CD4-positive, alpha-beta T cell (primary cell): ENCODE results near the gene LNX1. TPM values are rescaled to one million over a fixed set of nuclear protein-coding genes. Genes with fewer than 3 reads are reported as not detected.

Experiments
- ATAC-seq: fragments of 200-7000 bp; cut with Tn5 transposase; one replicate; pipeline ENCODE4 v1.10.0; 2022; ENCODE audit warnings: mild to moderate bottlenecking; ENCODE audit not compliant: poor library complexity
- CTCF ChIA-PET: fragments of 350-600 bp; sonication (Branson Sonifier 250); formaldehyde crosslinking; loops from one replicate; lab custom pipeline; 2021; ENCODE audit warnings: antibody characterized with exemption, inconsistent platforms; lab: Charles Lee
- POLR2A ChIA-PET: fragments of 350-600 bp; sonication (Branson Sonifier 250); formaldehyde crosslinking; loops from one replicate; lab custom pipeline; 2021; ENCODE audit warnings: antibody characterized with exemption, inconsistent platforms; lab: Charles Lee
- DNase-seq, 14 experiments: peaks; one replicate each; pipeline ENCODE4 v3.0.0-alpha.2; 2013 to 2020; ENCODE audit warnings: mixed read lengths in 2 of 14
- H3K27ac ChIP-seq, 2 donors: one replicate each; pipeline versions ENCODE4 v1.5.1 to v1.7.0; 2013; ENCODE audit warnings: low read length in 2 of 2, low read depth in 1 of 2, mild to moderate bottlenecking in 1 of 2
- H3K27me3 ChIP-seq, 2 experiments: 1 replicate in 1 of 2; 2 replicates in 1 of 2; pipeline versions ENCODE4 v1.6.1 to v1.7.0; 2013; ENCODE audit warnings: low read length in 2 of 2, control low read depth in 1 of 2, mild to moderate bottlenecking in 1 of 2, moderate library complexity in 1 of 2; ENCODE audit not compliant: insufficient read depth in 2 of 2, control insufficient read depth in 1 of 2
- H3K36me3 ChIP-seq: one replicate; pipeline ENCODE4 v1.6.1; 2013; ENCODE audit warnings: low read length, control low read depth; ENCODE audit not compliant: insufficient read depth
- H3K4me1 ChIP-seq: one replicate; pipeline ENCODE4 v1.6.1; 2013; ENCODE audit warnings: low read length, control low read depth; ENCODE audit not compliant: insufficient read depth
- H3K4me3 ChIP-seq: one replicate; pipeline ENCODE4 v1.5.1; 2013; ENCODE audit warnings: mild to moderate bottlenecking, low read length, moderate library complexity
- H3K9me3 ChIP-seq, 2 experiments: 1 replicate in 1 of 2; 2 replicates in 1 of 2; pipeline versions ENCODE4 v1.6.1 to v1.7.0; 2013; ENCODE audit warnings: low read length in 2 of 2, mild to moderate bottlenecking in 2 of 2, control low read depth in 1 of 2, moderate library complexity in 1 of 2; ENCODE audit not compliant: control insufficient read depth in 1 of 2, insufficient read depth in 1 of 2
- H3K27ac Mint-ChIP-seq: one replicate; pipeline ENCODE4 v1.8.0; 2020; ENCODE audit warnings: mixed read lengths
- H3K27me3 Mint-ChIP-seq: one replicate; pipeline ENCODE4 v1.8.0; 2021; ENCODE audit warnings: mixed read lengths
- H3K36me3 Mint-ChIP-seq: one replicate; pipeline ENCODE4 v1.8.0; 2021; ENCODE audit warnings: low read depth, mixed read lengths
- H3K4me1 Mint-ChIP-seq: one replicate; pipeline ENCODE4 v1.8.0; 2021; ENCODE audit warnings: low read depth, mixed read lengths
- H3K4me3 Mint-ChIP-seq: one replicate; pipeline ENCODE4 v1.8.0; 2020; ENCODE audit warnings: mild to moderate bottlenecking, mixed read lengths
- H3K9me3 Mint-ChIP-seq: one replicate; pipeline ENCODE4 v1.8.0; 2020; ENCODE audit warnings: mixed read lengths
- intact Hi-C, 2 experiments: fragments of 100-400 bp; cut with DNase I in 1 of 2; cut with micrococcal nuclease in 1 of 2; formaldehyde crosslinking; loops; one replicate each; pipeline versions ENCODE4 v1.15.1 to v1.9.0; 2023 to 2025; cut with DNase I, micrococcal nuclease
- total RNA-seq, 174 experiments: library from RNA in 2 of 174; stranded (reverse) in 2 of 174; gene quantifications; one replicate each; pipeline ENCODE4 v1.2.3 and lab custom pipeline; 2021 to 2026
- TF ChIP-seq, protein P1 (sequence below): fragments of 200-600 bp; IDR thresholded peaks from one replicate; pipeline ENCODE4 v1.8.0; 2022; ENCODE audit warnings: antibody characterized with exemption, mild to moderate bottlenecking

The LNX1 gene
- total RNA-seq, 2 experiments from 2014 or later, result not detected

GRCh38 chr4:53500546-53500945 is 90.7 kb downstream of the LNX1 start:
- H3K9me3 ChIP-seq, result no peaks in the 10 kb centered on the region
- no peak overlapping the region for H3K4me3 Mint-ChIP-seq
- H3K4me1 Mint-ChIP-seq, result no peaks in the 10 kb centered on the region
- no peaks in the 10 kb centered on the region for H3K9me3 Mint-ChIP-seq
- DNase-seq (no peak), ATAC-seq (no peak)
- CTCF ChIA-PET, result no interaction called here
- H3K36me3 ChIP-seq, result no peaks in the 10 kb centered on the region
- no peaks in the 10 kb centered on the region for H3K27me3 Mint-ChIP-seq
- POLR2A ChIA-PET, result no interaction called here
- no peak overlapping the region for H3K27ac Mint-ChIP-seq
- H3K4me3 ChIP-seq, result no peak overlapping the region
- H3K4me1 ChIP-seq, result no peaks in the 10 kb centered on the region
- intact Hi-C loops, result no loop called here
- no peaks in the 10 kb centered on the region for H3K36me3 Mint-ChIP-seq
- TF ChIP-seq, protein P1, sequence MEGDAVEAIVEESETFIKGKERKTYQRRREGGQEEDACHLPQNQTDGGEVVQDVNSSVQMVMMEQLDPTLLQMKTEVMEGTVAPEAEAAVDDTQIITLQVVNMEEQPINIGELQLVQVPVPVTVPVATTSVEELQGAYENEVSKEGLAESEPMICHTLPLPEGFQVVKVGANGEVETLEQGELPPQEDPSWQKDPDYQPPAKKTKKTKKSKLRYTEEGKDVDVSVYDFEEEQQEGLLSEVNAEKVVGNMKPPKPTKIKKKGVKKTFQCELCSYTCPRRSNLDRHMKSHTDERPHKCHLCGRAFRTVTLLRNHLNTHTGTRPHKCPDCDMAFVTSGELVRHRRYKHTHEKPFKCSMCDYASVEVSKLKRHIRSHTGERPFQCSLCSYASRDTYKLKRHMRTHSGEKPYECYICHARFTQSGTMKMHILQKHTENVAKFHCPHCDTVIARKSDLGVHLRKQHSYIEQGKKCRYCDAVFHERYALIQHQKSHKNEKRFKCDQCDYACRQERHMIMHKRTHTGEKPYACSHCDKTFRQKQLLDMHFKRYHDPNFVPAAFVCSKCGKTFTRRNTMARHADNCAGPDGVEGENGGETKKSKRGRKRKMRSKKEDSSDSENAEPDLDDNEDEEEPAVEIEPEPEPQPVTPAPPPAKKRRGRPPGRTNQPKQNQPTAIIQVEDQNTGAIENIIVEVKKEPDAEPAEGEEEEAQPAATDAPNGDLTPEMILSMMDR, result no peak
- H3K27me3 ChIP-seq, result no peaks in the 10 kb centered on the region
- H3K27ac ChIP-seq, result no peak overlapping the region

GRCh38 chr4:53499791-53500190 is 91.5 kb downstream of the LNX1 start:
- no peak overlapping the region for H3K4me3 ChIP-seq
- no peak for ATAC-seq
- no peaks in the 10 kb centered on the region for H3K9me3 Mint-ChIP-seq
- intact Hi-C loops, result no loop called here
- no peaks in the 10 kb centered on the region for H3K36me3 Mint-ChIP-seq
- no peaks in the 10 kb centered on the region for H3K36me3 ChIP-seq
- H3K9me3 ChIP-seq, result no peaks in the 10 kb centered on the region
- no peak overlapping the region for H3K4me3 Mint-ChIP-seq
- H3K4me1 Mint-ChIP-seq, result no peaks in the 10 kb centered on the region
- POLR2A ChIA-PET, result no interaction called here
- H3K4me1 ChIP-seq, result no peaks in the 10 kb centered on the region
- H3K27ac ChIP-seq, result no peak overlapping the region
- H3K27me3 ChIP-seq, result no peaks in the 10 kb centered on the region
- CTCF ChIA-PET, result no interaction called here
- DNase-seq, result no peak
- TF ChIP-seq, protein P1, result no peak
- no peak overlapping the region for H3K27ac Mint-ChIP-seq
- H3K27me3 Mint-ChIP-seq, result no peaks in the 10 kb centered on the region

- no peaks in the 10 kb centered on the region for H3K9me3 Mint-ChIP-seq
- Histone ChIP-seq H3K36me3 (no peaks in the 10 kb centered on the region), H3K4me3 (no peak overlapping the region), H3K27me3 (no peaks in the 10 kb centered on the region), H3K4me1 (no peaks in the 10 kb centered on the region), H3K27ac (no peak overlapping the region), H3K9me3 (no peaks in the 10 kb centered on the region)
- ATAC-seq, result no peak
- H3K36me3 Mint-ChIP-seq, result no peaks in the 10 kb centered on the region
- H3K27me3 Mint-ChIP-seq, result no peaks in the 10 kb centered on the region
- ChIA-PET CTCF (no interaction called here), POLR2A (no interaction called here)
- TF ChIP-seq, protein P1, result no peak
- intact Hi-C loops, result no loop called here
- no peak for DNase-seq
- H3K27ac Mint-ChIP-seq, result no peak overlapping the region
- H3K4me3 Mint-ChIP-seq, result no peak overlapping the region
- H3K4me1 Mint-ChIP-seq, result no peaks in the 10 kb centered on the region
Measured at GRCh38 chr4:53498706-53499105, 92.6 kb downstream of the LNX1 start.
